HCT116 (cell line): ENCODE results near the gene DCHS1. TPM values are rescaled to one million over a fixed set of nuclear protein-coding genes. Genes with fewer than 3 reads are reported as not detected.

Experiments used
- ATAC-seq: fragments of 200-7000 bp; cut with Tn5 transposase; 2 replicates; pipeline ENCODE4 v1.9.1; 2020; ENCODE audit warnings: mild to moderate bottlenecking, moderate library complexity
- BruUV-seq: library from RNA; stranded (reverse); fragments of 400-500 nt; replicated peaks from 2 replicates; lab custom pipeline; 2021; lab: Mats Ljungman, UMichigan
- CTCF ChIA-PET: fragments of 300-600 bp; sonication (Branson Sonifier 250); formaldehyde crosslinking; loops from one replicate; lab custom pipeline; 2021; ENCODE audit warnings: antibody characterized with exemption; lab: Charles Lee
- POLR2A ChIA-PET: fragments of 300-600, 350-600 bp; sonication (Branson Sonifier 250); formaldehyde crosslinking; loops from one replicate; lab custom pipeline; 2021; ENCODE audit warnings: antibody characterized with exemption; lab: Charles Lee
- RAD21 ChIA-PET, 2 experiments: fragments of 300-600 bp; sonication (Branson Sonifier 250); formaldehyde crosslinking; loops; one replicate each; lab custom pipeline; 2023; ENCODE audit warnings: low total read pairs in 2 of 2; ENCODE audit not compliant: uncharacterized antibody in 2 of 2, unreplicated experiment in 2 of 2, low non-redundant PET in 1 of 2; lab: Charles Lee
- DNase-seq: peaks from one replicate; pipeline ENCODE4 v3.0.0-alpha.2; 2010; ENCODE audit warnings: low read depth, low spot score
- H2AFZ ChIP-seq: fragments of 200-600 bp; shearing (Covaris generic), sonication (generic); 2 replicates; pipeline ENCODE4 v1.6.1; 2017; ENCODE audit warnings: low read depth, mixed run types, mixed read lengths, antibody characterized with exemption, low read length; ENCODE audit not compliant: poor library complexity, severe bottlenecking
- H3K27ac ChIP-seq: 2 replicates; pipeline ENCODE4 v1.5.1; 2012; ENCODE audit warnings: low read depth, low read length
- H3K27me3 ChIP-seq: fragments of 200-600 bp; sonication (generic); 2 replicates; pipeline ENCODE4 v1.6.1; 2016; ENCODE audit warnings: mixed run types, low read length, mixed read lengths; ENCODE audit not compliant: insufficient read depth
- H3K36me3 ChIP-seq, 2 experiments: fragments of 200-500 bp in 1 of 2; fragments of 200-600 bp in 1 of 2; sonication (Bioruptor generic) in 1 of 2; sonication (generic) in 1 of 2; 2 replicates each; pipeline versions ENCODE4 v1.5.1 to v1.6.1; 2014 to 2016; ENCODE audit warnings: low read length in 2 of 2, inconsistent platforms in 1 of 2, mixed read lengths in 1 of 2, mixed run types in 1 of 2; ENCODE audit not compliant: insufficient read depth in 2 of 2, control insufficient read depth in 1 of 2
- H3K4me1 ChIP-seq, 2 experiments: fragments of 200-600 bp in 1 of 2; sonication (generic) in 1 of 2; 2 replicates each; pipeline versions ENCODE4 v1.5.1 to v1.6.1; 2012 to 2017; ENCODE audit warnings: low read length in 2 of 2, inconsistent platforms in 1 of 2, mild to moderate bottlenecking in 1 of 2, mixed read lengths in 1 of 2, mixed run types in 1 of 2, moderate library complexity in 1 of 2; ENCODE audit not compliant: insufficient read depth in 2 of 2, control insufficient read depth in 1 of 2
- H3K4me2 ChIP-seq: fragments of 200-600 bp; sonication (generic); 2 replicates; pipeline ENCODE4 v1.6.1; 2017; ENCODE audit warnings: mixed run types, low read length, mixed read lengths
- H3K4me3 ChIP-seq, 2 experiments: fragments of 200-600 bp in 1 of 2; sonication (generic) in 1 of 2; replicated peaks in 1 of 2; 2 replicates each; pipeline ENCODE4 v1.5.1; 2011 to 2016; ENCODE audit warnings: low read length in 2 of 2, control low read depth in 1 of 2, low read depth in 1 of 2, mild to moderate bottlenecking in 1 of 2, mixed read lengths in 1 of 2, mixed run types in 1 of 2
- H3K79me2 ChIP-seq: fragments of 200-600 bp; sonication (generic); 2 replicates; pipeline ENCODE4 v1.6.1; 2017; ENCODE audit warnings: mild to moderate bottlenecking, mixed run types, low read length, moderate library complexity, mixed read lengths; ENCODE audit not compliant: insufficient read depth
- H3K9ac ChIP-seq: fragments of 200-600 bp; sonication (generic); 2 replicates; pipeline ENCODE4 v1.6.1; 2016; ENCODE audit warnings: low read length, mixed read lengths
- H3K9me2 ChIP-seq: fragments of 200-600 bp; sonication (generic), shearing (Covaris generic); 2 replicates; pipeline ENCODE4 v1.6.1; 2017; ENCODE audit warnings: mixed run types, mild to moderate bottlenecking, moderate library complexity; ENCODE audit not compliant: insufficient read depth
- H3K9me3 ChIP-seq, 2 experiments: fragments of 200-500 bp in 1 of 2; fragments of 200-600 bp in 1 of 2; sonication (Bioruptor generic) in 1 of 2; sonication (generic) in 1 of 2; 2 replicates each; pipeline ENCODE4 v1.6.1; 2014 to 2017; ENCODE audit warnings: low read length in 2 of 2, mixed read lengths in 2 of 2, inconsistent platforms in 1 of 2, low read depth in 1 of 2, mild to moderate bottlenecking in 1 of 2, mixed run types in 1 of 2, moderate library complexity in 1 of 2; ENCODE audit not compliant: control insufficient read depth in 1 of 2, insufficient read depth in 1 of 2
- H4K20me1 ChIP-seq: fragments of 200-600 bp; sonication (generic), shearing (Covaris generic); 2 replicates; pipeline ENCODE4 v1.6.1; 2017; ENCODE audit warnings: mixed run types, mild to moderate bottlenecking, moderate library complexity; ENCODE audit not compliant: insufficient read depth
- ATF3 ChIP-seq: IDR thresholded peaks from 2 replicates; pipeline ENCODE4 v1.6.1; 2012
- CBX3 ChIP-seq: IDR thresholded peaks from 2 replicates; pipeline ENCODE4 v1.6.1; 2012; ENCODE audit warnings: low read depth
- CEBPB ChIP-seq: IDR thresholded peaks from 2 replicates; pipeline ENCODE4 v1.6.1; 2012; ENCODE audit warnings: low read depth
- CTCF ChIP-seq, 3 experiments: fragments of 200-600 bp in 1 of 3; sonication (generic) in 1 of 3; IDR thresholded peaks in 2 of 3; conservative IDR thresholded peaks in 1 of 3; 2 replicates each; pipeline ENCODE4 v1.5.1; 2012 to 2017; ENCODE audit warnings: low read depth in 2 of 3, low read length in 2 of 3, antibody characterized with exemption in 1 of 3, borderline replicate concordance in 1 of 3, control low read depth in 1 of 3, mild to moderate bottlenecking in 1 of 3, mixed read lengths in 1 of 3, mixed run types in 1 of 3, moderate library complexity in 1 of 3; ENCODE audit not compliant: insufficient read depth in 1 of 3
- EGR1 ChIP-seq: IDR thresholded peaks from 2 replicates; pipeline ENCODE4 v1.6.1; 2012; ENCODE audit warnings: low read depth
- JUND ChIP-seq: IDR thresholded peaks from 2 replicates; pipeline ENCODE4 v1.6.1; 2012
- MAX ChIP-seq: IDR thresholded peaks from 2 replicates; pipeline ENCODE4 v1.6.1; 2012
- POLR2A ChIP-seq: IDR thresholded peaks from 2 replicates; pipeline ENCODE4 v1.7.0; 2011; ENCODE audit warnings: borderline replicate concordance; ENCODE audit not compliant: insufficient read depth, insufficient read length; ENCODE audit errors: extremely low read depth
- POLR2AphosphoS5 ChIP-seq: IDR thresholded peaks from 2 replicates; pipeline ENCODE4 v1.6.1; 2011; ENCODE audit warnings: mild to moderate bottlenecking, low read depth, low read length, moderate library complexity
- REST ChIP-seq: IDR thresholded peaks from 2 replicates; pipeline ENCODE4 v1.6.1; 2012; ENCODE audit warnings: low read depth
- TCF7L2 ChIP-seq: IDR thresholded peaks from 2 replicates; pipeline ENCODE4 v1.7.0; 2011; ENCODE audit warnings: borderline replicate concordance, inconsistent platforms; ENCODE audit not compliant: insufficient read depth, insufficient read length; ENCODE audit errors: extremely low read depth
- YY1 ChIP-seq: IDR thresholded peaks from 2 replicates; pipeline ENCODE4 v1.6.1; 2011; ENCODE audit warnings: low read length, low read depth, moderate library complexity, mild to moderate bottlenecking; ENCODE audit not compliant: insufficient replicate concordance; ENCODE audit errors: extremely low read depth
- ZFX ChIP-seq: fragments of 450-650 bp; IDR thresholded peaks from 2 replicates; pipeline ENCODE4 v1.6.1; 2017
- ZNF274 ChIP-seq: fragments of 200-500 bp; sonication (Bioruptor generic); IDR thresholded peaks from 2 replicates; pipeline ENCODE4 v1.6.1; 2014; ENCODE audit warnings: mild to moderate bottlenecking, low read depth, low read length, inconsistent platforms
- intact Hi-C: fragments of 100-400 bp; cut with micrococcal nuclease; formaldehyde crosslinking; loops from 2 replicates; pipeline ENCODE4 v1.10.0; 2022
- total RNA-seq: library from RNA; stranded (reverse); gene quantifications from one replicate; pipeline ENCODE4 v1.2.1, GENCODE V29; 2021; ENCODE audit not compliant: unreplicated experiment

Gene DCHS1
- total RNA-seq, 1 experiment from 2014 or later, result 0.30 TPM

- no peak for TF ChIP-seq CTCF (IDR thresholded peaks at IDR 0.05 in 2 of 3, conservative IDR thresholded peaks at IDR 0.05 in 1 of 3; ENCODE audit: borderline replicate concordance in 1 of 3, insufficient read depth in 1 of 3, low read depth in 2 of 3, low read length in 2 of 3)
- TF ChIP-seq, all 23 proteins: peak for 0
Measured at GRCh38 chr11:6634534-6634933, 21.1 kb downstream of the DCHS1 start (continued).

- Histone ChIP-seq H4K20me1 (no peaks in the 10 kb centered on the region), H2AFZ (no peak overlapping the region), H3K9me3 (no peaks in the 10 kb centered on the region), H3K27me3 (no peaks in the 10 kb centered on the region), H3K4me3 (no peak overlapping the region), H3K9ac (no peak overlapping the region), H3K36me3 (no peaks in the 10 kb centered on the region), H3K27ac (no peak overlapping the region), H3K4me1 (peaks cover 6 to 14% of the 10 kb centered on the region in 2 experiments; a peak in 3 of 4 replicates), H3K9me2 (no peaks in the 10 kb centered on the region), H3K4me2 (no peak overlapping the region), H3K79me2 (no peaks in the 10 kb centered on the region)
- no TSS peak for BruUV-seq
- ATAC-seq (no peak), DNase-seq (no peak)
- TF ChIP-seq POLR2AphosphoS5 (no peak), JUND (no peak), CBX3 (no peak), CEBPB (no peak), MAX (no peak), ZNF274 (no peak), POLR2A (no peak), REST (no peak), ATF3 (no peak), TCF7L2 (no peak), YY1 (no peak), CTCF (IDR thresholded peaks at IDR 0.05 in 2 of 3, conservative IDR thresholded peaks at IDR 0.05 in 1 of 3; ENCODE audit: borderline replicate concordance in 1 of 3, insufficient read depth in 1 of 3, low read depth in 2 of 3, low read length in 2 of 3) (no peak), ZFX (no peak), EGR1 (no peak)
- ChIA-PET POLR2A (no interaction called here), RAD21 (no interaction called here), CTCF (no interaction called here)
- intact Hi-C loops, result no loop called here
Measured at GRCh38 chr11:6633422-6634408, 21.9 kb downstream of the DCHS1 start.
